HG03066 (cell line): ENCODE measurements around the gene TRIM46.

Source experiments
- ATAC-seq: cut with Tn5 transposase; IDR thresholded peaks from one replicate; pipeline ENCODE4 v1.9.1; 2021; ENCODE audit warnings: low read depth; ENCODE audit not compliant: unreplicated experiment

TRIM46 gene

DNA sequence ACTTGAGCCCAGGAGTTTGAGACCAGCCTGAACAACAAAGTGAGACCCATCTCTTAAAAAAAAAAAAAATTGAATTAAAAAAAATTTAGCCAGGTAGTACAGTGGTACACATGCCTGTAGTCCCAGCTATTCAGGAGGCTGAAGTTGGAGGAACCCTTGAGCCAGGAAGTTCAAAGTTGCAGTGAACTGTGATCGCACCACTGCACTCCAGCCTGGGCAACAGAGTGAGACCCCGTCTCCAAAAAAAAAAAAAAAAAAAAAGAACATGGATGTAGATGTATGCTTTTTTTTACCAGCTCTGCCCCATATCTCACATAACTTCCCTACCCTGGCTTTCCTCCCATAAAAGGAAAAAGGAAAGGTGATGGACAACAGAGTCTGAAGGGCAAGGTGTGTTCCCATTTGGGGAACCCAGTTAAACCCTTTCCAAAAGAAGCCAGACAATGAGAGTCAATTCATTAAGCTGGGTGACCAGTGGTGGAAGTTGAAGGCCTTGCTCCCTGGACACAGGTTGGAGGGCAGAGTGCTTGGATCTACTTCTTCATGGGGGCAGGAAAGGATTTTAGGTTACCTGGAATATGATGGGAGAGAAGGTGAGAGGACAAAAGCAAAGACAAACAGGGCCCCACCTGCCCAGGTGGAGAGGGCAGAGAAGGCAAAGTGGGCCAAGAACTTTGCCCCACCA lies 3.4 kb upstream of the TRIM46 start:
- no peak for ATAC-seq

DNA sequence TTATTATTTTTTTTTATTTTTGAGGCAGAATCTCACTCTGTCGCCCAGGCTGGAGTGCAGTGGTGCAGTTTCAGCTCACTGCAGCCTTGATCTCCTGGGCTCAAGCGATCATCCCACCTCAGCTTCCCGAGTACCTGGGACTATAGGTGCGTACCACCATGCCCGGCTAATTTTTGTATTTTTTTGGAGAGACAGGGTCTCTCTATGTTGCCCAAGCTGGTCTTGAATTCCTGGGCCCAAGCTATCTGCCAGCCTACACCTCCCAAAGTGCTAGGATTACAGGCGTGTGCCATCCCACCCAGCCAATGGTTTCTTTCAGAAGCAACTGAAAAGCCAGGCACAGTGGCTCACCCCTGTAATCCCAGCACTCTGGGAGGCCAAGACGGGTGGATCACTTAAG lies 2.8 kb upstream of the TRIM46 start:
- ATAC-seq = no peak

DNA sequence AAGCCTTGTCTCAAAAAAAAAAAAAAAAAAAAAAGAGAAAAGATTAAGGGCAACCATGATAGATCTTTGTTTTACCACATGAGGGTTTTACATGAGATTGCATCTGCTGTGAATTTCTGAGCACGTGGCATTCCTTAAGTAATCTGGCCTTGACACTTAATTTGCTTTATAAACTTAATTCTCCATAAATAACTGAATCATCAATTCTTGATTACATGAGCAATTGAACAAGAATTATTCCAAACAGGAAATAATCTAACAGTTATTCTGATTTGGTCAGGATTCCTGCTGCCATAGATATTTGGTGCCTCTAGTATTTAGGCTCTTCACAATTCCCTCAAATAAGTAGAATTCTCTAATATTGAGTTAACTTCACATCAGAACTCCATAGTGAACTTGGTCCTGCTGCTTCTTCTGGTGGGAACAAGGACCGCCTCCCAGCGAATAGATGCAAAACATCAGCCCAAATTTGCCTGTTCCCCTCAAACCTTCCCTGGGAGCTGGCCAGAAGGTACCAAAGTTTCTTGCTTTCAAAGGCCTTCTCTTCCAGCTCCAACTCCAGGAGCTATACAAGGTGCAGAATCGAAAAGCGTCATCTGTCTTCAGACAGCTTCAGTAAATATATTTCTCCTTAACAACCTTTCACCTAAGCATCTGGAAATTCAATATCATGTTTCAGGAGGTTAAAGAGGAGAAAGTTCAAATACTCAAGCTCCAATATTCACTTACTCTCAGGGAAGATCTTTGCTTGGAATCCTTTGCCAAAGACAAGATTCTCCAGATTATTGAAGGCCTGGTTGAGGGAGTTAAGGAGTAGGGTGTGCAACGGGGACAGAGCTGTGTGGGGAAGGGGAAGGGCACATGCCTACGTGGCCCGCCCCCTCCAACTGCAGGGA lies 1.6 kb upstream of the TRIM46 start:
- no peak for ATAC-seq

DNA sequence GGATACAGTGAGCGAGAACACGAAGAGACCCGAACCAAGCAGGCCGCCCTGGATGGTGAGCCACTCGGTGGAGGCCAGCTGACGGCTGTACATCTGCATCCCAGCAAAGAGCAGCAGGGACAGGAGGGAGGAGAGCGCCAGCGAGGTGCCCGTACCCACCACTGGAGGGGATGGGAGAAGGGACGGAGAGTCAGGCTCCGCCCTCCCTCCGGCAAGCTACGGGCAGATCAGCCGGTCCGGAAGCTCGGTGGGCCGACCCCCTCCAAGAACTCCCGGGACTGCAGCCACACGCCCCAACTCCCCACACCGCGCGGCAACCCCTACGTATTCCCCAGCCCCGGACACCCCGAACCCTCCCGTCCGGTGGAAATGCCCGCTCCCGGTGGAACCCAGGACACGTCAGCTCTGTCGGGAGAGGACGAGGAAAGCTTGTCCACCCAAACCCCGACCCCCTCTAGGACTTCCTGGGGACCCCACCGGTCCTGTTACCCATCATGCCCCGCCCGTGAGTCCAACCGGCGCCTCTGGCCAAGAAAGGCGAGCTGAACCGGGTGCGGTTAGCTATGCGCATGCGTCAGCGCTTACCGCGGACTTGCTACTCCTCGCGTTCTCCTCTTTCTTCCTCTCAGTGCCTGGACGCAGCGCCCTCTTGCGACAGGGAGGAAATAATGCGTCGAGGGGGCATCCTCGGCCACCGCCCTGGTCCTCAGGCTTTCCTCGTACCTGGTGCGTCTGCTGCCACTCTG lies 744 bp upstream of the TRIM46 start, which contains the start of gene KRTCAP2:
Gene KRTCAP2, minus strand, starts transcription at position 573 of the 746 bp plus-strand sequence. Its CDS starts 80 bp downstream, at position 493.
- ATAC-seq = peak; percentile 67

DNA sequence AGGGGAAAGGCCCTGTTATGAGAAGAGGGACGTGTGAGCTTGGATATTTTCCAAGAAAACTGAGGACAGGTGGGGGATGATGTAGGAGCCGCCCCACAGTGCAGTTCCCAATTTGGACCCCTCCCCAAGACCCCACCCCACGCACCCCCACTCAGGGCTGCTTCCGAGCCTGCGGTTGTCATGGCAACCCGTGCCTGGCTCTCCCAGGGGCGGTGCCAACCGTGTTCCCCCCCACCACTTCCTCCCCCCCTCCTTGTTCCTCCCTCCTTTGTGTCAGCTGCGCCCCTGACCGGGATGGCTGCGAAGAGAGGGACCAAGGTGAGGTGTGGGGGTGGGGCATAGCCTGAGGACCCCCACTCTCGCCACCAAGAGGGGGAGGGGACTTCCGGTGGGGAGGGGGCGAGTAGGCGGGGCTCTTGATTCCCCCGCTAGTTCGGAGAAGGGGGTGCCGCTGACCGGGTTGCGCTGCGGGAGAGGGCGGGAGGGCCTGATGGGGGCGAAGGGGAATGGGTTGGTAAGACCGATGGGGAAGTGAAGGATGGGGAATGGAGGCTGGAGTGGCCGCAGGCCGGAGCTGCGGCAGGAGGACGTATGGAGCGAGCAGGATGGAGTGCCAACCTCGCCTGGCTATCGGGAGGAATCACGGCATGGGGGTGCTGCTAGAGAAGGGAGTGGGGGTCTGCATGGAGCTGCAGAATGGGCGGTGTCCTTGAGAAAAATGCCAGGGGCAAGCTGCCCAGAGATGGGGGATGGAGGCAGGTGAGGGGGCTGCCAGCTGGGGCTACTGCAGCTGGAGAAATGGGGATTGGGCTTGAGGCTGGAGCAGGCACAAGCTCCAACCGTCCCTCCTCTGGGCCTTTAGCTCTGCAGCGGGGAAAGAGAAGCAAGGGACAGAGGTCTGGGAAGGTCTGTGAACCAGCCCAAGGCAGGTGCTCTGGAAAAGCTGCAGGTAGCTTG lies 953 bp downstream of the TRIM46 start:
- no peak for ATAC-seq

DNA sequence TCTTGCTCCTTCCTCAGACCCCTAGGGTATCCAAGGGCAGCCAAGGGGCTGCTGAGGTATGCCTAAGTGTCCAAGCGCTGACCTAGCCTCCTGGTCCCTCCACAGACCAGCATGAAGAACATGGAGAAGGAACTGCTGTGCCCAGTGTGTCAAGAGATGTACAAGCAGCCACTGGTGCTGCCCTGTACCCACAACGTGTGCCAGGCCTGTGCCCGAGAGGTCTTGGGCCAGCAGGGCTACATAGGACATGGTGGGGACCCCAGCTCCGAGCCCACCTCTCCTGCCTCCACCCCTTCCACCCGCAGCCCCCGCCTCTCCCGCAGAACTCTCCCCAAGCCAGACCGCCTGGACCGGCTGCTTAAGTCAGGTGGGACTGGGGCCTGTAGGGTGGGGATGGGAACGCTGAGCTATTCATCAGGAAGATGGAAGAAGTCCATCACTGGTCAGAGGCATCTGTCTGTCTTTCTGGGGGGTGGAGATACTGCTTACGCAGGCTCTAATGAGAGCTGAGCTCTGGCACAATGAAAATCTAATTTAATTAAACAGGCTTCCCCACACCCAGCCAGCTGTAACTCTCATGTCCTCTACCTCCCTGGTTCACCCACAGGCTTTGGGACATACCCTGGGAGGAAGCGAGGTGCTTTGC lies 1.8 kb downstream of the TRIM46 start:
- ATAC-seq = no peak

DNA sequence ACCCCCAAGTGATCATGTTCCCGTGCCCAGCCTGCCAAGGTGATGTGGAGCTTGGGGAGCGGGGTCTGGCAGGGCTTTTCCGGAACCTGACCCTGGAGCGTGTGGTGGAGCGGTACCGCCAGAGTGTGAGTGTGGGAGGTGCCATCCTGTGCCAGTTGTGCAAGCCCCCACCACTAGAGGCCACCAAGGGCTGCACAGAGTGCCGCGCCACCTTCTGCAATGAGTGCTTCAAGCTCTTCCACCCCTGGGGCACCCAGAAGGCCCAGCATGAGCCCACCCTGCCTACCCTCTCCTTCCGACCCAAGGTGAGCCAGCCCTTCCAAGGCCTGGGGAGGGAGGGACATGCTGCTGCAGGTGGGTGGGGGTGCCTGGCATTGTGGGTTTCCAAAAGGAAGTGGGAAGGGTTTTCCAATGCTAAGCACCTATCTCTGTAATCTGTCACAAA lies 2.3 kb downstream of the TRIM46 start:
- no peak for ATAC-seq

DNA sequence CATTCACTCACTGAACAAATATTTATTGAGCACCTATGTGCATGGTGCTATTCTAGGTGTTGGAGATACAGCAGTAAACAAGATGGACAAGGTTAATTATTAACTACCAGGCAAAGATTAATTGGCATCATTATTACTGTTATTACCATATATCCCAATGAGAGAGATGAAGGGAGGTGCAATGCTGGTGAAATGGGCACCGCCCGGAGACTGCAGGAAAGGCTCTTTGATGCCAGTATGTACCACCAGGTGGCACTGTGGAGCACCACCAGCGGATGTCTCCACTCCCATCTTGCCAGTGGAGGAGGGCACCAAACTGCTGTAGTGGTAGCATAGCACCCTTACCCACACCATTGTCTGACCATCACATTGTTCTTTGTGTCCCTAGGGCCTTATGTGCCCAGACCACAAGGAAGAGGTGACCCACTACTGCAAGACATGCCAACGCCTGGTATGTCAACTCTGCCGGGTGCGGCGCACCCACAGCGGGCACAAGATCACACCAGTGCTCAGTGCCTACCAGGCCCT lies 3.0 kb downstream of the TRIM46 start:
- no peak for ATAC-seq

DNA sequence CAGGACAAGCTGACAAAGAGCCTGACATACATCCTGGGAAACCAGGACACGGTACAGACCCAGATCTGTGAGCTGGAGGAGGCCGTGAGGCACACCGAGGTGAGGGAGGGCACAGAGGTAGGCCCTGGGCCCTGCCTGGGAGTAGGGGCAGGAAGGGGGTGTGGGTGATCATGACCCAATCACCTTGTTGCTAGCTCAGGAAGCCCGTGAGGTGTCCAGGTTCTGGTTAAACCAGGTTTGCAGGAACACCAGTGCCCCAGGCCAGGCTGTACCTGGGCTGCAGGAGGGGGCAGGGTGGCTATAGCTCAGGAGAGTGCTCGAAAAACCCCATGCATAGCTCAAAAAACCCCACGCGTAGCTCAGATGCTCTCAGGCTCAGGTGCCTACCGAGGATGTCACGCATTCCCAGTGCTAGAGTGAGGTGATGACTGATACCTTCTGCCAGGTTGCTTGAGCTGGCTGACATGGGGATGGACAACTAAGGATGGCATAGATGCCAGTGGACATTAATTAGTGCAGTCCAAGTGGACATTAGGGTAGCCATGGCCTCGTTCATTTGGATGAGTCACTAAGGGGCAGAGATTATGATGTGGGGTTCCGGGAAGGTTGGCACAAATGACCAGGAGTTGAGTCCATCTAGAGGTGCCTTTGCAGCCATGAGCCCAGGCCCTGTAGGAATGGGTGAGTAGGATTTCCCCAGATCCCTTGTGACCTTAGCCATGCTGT lies 3.7 kb downstream of the TRIM46 start:
- no peak for ATAC-seq

DNA sequence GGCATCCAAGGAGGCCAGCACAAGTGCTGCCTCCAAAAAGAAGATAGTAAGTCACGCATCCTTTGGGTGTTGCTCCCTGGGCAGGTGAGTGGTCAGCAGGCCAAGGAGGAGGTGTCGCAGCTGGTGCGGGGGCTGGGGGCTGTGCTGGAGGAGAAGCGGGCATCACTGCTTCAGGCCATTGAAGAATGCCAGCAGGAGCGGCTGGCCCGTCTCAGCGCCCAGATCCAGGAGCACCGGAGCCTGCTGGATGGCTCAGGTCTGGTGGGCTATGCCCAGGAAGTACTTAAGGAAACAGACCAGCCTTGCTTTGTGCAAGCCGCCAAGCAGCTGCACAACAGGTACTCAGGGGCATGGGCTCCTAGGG lies 4.3 kb downstream of the TRIM46 start:
- no peak for ATAC-seq

DNA sequence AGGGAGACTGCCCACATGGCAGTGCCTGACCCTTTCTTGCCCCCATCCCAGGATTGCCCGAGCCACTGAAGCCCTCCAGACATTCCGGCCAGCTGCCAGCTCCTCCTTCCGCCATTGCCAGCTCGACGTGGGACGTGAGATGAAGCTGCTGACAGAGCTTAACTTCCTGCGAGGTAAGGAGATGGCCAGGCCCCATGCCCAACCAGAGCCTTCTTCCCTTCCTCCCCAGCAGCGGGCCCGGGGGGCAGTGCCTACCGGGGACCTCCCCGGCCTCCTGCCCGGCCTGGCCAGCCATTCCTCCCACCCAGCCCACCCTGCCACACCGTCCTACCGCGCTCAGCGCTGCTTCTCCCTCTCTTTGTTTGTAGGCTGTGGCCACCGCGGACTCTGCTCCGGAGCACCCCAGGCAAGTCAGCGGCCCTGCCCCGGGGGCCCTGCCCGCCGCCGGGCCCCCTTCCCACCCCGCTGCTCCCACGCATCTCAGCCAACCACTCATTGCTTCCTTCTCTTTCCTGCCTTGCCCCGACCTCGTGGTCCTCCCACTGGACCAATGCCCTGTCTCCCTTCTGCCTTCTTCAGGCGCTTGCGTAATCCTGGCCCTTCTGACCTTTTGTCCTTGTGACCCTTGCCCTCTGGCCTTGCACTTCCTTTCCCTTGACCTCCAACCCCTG lies 4.9 kb downstream of the TRIM46 start:
- no peak for ATAC-seq

DNA sequence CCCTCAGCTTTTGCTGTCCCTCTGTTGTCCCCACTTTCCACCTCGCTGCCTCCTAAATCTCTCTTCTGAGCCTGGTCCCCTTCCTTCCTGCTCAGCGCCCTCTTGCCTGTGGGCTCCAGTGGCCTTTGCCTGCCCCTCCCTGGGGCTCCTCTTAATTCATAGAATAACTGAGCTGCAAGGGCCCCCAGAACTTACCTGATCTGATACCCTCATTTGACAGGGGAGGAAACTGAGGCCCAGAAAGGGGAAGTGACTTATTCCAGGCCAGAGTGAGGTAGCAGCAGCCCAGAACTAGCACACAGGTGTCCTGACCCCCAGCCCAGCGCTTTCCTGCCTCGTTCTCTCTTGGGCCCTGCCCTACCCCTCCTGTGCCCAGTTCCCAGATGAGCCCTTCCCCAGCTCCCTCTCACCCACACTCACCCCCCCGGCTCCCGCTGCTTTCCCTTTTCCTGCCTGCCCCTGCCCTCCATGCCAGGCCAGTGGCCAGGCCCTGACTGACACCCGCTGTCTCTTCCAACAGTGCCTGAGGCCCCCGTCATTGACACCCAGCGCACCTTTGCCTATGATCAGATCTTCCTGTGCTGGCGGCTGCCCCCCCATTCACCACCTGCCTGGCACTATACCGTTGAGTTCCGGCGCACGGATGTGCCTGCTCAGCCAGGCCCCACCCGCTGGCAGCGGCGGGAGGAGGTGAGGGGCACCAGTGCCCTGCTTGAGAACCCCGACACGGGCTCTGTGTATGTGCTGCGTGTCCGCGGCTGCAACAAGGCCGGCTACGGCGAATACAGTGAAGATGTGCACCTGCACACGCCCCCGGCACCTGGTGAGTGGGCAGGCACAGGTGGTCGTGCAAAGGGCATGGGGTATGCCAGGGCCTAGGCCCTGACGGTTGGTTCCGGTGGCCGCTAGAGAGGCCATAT lies 5.7 kb downstream of the TRIM46 start:
- no peak for ATAC-seq

DNA sequence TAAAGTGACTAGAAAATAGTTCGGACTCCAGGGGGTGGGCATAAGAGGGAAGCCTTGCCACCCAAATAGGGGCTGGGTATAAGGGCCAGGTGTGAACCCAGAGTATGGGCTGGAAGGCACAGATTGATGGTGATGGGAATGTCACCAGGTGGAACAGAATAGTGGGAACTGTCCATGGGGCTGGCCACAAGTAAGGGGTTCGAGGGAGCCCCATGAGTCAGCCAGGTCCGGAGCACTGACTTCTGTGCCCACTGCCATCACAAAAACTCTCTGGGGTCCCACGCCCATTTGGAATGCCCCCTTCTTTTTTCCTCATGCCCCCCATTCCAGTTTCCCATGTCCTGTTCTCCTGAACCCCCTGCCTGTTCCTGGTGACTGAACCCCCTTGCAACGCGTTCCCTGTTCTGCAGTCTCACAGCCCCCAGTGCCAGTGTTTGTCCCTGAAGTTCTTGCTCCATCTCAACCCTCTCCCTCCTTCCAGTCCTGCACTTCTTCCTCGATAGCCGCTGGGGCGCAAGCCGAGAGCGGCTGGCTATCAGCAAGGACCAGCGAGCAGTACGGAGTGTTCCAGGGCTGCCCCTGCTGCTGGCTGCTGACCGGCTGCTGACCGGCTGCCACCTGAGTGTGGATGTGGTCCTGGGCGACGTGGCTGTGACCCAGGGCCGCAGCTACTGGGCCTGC lies 7.9 kb downstream of the TRIM46 start:
- no peak for ATAC-seq

DNA sequence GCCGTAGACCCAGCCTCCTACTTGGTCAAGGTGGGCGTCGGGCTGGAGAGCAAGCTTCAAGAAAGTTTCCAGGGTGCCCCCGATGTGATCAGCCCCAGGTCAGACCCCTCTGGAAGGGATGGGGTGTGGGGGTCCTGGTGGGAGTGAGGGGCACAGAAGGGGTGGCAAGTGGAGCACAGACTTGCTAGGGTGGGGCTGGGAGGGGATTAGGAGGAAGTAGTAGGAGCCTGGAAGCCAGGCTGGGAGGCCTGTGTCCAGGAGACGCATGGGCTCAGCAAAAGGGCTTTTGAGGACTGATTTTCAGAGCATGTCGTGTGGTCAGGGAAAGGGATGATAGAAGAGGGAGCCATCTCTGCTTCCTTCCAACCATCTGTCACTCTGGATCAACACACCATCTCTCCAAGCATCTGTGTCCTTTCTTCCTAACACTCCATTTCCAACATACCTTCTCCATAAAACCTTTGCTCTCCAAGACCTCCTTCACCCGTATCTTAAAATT lies 8.5 kb downstream of the TRIM46 start:
- ATAC-seq = no peak

DNA sequence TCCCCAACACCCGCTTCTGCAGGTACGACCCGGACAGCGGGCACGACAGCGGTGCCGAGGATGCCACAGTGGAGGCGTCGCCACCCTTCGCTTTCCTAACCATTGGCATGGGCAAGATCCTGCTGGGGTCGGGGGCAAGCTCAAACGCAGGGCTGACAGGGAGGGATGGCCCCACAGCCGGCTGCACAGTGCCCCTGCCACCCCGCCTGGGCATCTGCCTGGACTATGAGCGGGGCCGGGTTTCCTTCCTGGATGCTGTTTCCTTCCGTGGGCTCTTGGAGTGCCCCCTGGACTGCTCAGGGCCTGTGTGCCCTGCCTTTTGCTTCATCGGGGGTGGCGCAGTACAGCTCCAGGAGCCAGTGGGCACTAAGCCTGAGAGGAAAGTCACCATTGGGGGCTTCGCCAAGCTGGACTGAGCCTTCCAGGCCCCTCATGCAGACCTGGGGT lies 10.1 kb downstream of the TRIM46 start:
- ATAC-seq = no peak

DNA sequence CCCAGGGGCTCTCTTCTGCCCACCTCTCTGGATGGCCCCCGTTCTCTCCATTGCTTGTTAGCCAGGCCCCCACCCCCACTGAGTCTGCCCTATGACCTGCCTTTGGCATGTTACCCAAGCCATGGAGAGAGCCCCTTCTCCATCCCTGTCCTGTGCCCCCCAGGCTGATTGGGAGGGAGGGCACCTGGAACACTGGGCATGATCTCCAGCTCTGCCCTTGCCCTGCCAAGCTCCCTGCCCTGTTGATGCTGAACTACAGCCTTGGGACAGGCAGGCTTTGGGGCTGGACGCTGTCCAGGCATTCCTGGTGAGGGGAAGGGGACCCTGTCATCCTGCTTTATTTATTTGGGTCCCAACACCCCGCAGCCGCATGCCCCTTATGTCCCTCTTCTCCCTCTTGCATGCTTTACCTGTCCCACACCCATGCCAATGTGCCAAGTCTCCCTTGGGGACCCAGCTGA lies 10.7 kb downstream of the TRIM46 start:
- no peak for ATAC-seq
